CD14-positive monocyte (primary cell): ENCODE data around the gene SENP2. TPM values are rescaled to one million over a fixed set of nuclear protein-coding genes. Genes with fewer than 3 reads are reported as not detected.

Experiments used
- DNase-seq, 3 donors: peaks; one replicate each; pipeline ENCODE4 v3.0.0-alpha.2; 2011 to 2022
- H2AFZ ChIP-seq: 2 replicates; pipeline ENCODE4 v1.6.0; 2012; ENCODE audit warnings: mild to moderate bottlenecking, low read depth, low read length, inconsistent platforms; ENCODE audit not compliant: insufficient read depth, poor library complexity, severe bottlenecking
- H3K27ac ChIP-seq, 2 donors: 1 replicate in 1 of 2; 2 replicates in 1 of 2; pipeline ENCODE4 v1.5.1; 2012 to 2013; ENCODE audit warnings: low read length in 2 of 2, control low read depth in 1 of 2, inconsistent platforms in 1 of 2, low read depth in 1 of 2, mild to moderate bottlenecking in 1 of 2
- H3K27me3 ChIP-seq, 2 donors: one replicate each; pipeline versions ENCODE4 v1.6.0 to v1.6.1; 2011 to 2013; ENCODE audit warnings: low read length in 2 of 2; ENCODE audit not compliant: control insufficient read depth in 2 of 2, insufficient read depth in 2 of 2
- H3K36me3 ChIP-seq, 2 donors: replicated peaks in 1 of 2; 1 replicate in 1 of 2; 2 replicates in 1 of 2; pipeline versions ENCODE4 v1.5.1 to v1.6.1; 2012 to 2013; ENCODE audit warnings: low read length in 2 of 2, control low read depth in 1 of 2, inconsistent platforms in 1 of 2, mild to moderate bottlenecking in 1 of 2; ENCODE audit not compliant: insufficient read depth in 2 of 2, control insufficient read depth in 1 of 2
- H3K4me1 ChIP-seq, 2 donors: 1 replicate in 1 of 2; 2 replicates in 1 of 2; pipeline versions ENCODE4 v1.5.1 to v1.6.1; 2012 to 2013; ENCODE audit warnings: low read length in 2 of 2, control low read depth in 1 of 2, inconsistent platforms in 1 of 2, mild to moderate bottlenecking in 1 of 2, moderate library complexity in 1 of 2; ENCODE audit not compliant: insufficient read depth in 2 of 2, control insufficient read depth in 1 of 2
- H3K4me2 ChIP-seq: replicated peaks from 2 replicates; pipeline ENCODE3; 2012; ENCODE audit warnings: low read length, moderate library complexity, mild to moderate bottlenecking; ENCODE audit not compliant: poor library complexity, severe bottlenecking; ENCODE audit errors: extremely low read depth
- H3K4me3 ChIP-seq, 3 experiments: fragments of 200-600 bp in 1 of 3; sonication (generic) in 1 of 3; replicated peaks in 1 of 3; 1 replicate in 2 of 3; 2 replicates in 1 of 3; pipeline ENCODE4 v1.5.1; 2011 to 2013; ENCODE audit warnings: low read length in 3 of 3, mild to moderate bottlenecking in 3 of 3, control low read depth in 2 of 3, low read depth in 2 of 3, inconsistent platforms in 1 of 3, moderate library complexity in 1 of 3
- H3K79me2 ChIP-seq: 2 replicates; pipeline ENCODE4 v1.6.0; 2012; ENCODE audit warnings: mild to moderate bottlenecking, control low read depth, inconsistent platforms, low read length, moderate library complexity; ENCODE audit not compliant: insufficient read depth
- H3K9ac ChIP-seq: 2 replicates; pipeline ENCODE4 v1.6.0; 2017; ENCODE audit warnings: low read length, mild to moderate bottlenecking; ENCODE audit not compliant: insufficient read depth, poor library complexity, severe bottlenecking
- H3K9me3 ChIP-seq, 2 donors: replicated peaks in 1 of 2; 1 replicate in 1 of 2; 2 replicates in 1 of 2; pipeline versions ENCODE4 v1.5.1 to v1.6.1; 2012 to 2013; ENCODE audit warnings: low read length in 2 of 2, control low read depth in 1 of 2; ENCODE audit not compliant: control insufficient read depth in 1 of 2, insufficient read depth in 1 of 2
- H4K20me1 ChIP-seq: 2 replicates; pipeline ENCODE4 v1.6.0; 2012; ENCODE audit warnings: mild to moderate bottlenecking, low read length, control low read depth, moderate library complexity; ENCODE audit not compliant: insufficient read depth
- H3K27ac Mint-ChIP-seq, 7 donors: one replicate each; pipeline ENCODE4 v1.8.0; 2020; ENCODE audit warnings: mild to moderate bottlenecking in 7 of 7, mixed read lengths in 7 of 7, moderate library complexity in 6 of 7, inconsistent platforms in 2 of 7
- H3K27me3 Mint-ChIP-seq, 3 donors: one replicate each; pipeline ENCODE4 v1.8.0; 2021 to 2022; ENCODE audit warnings: low read depth in 3 of 3, mild to moderate bottlenecking in 3 of 3, mixed read lengths in 3 of 3, moderate library complexity in 3 of 3, inconsistent platforms in 1 of 3
- H3K36me3 Mint-ChIP-seq, 2 donors: one replicate each; pipeline ENCODE4 v1.8.0; 2020; ENCODE audit warnings: mixed read lengths in 2 of 2, inconsistent platforms in 1 of 2, mild to moderate bottlenecking in 1 of 2
- H3K4me1 Mint-ChIP-seq: one replicate; pipeline ENCODE4 v1.8.0; 2020; ENCODE audit warnings: mild to moderate bottlenecking, mixed read lengths
- H3K4me3 Mint-ChIP-seq, 2 donors: one replicate each; pipeline ENCODE4 v1.8.0; 2020; ENCODE audit warnings: mild to moderate bottlenecking in 2 of 2, mixed read lengths in 2 of 2, moderate library complexity in 1 of 2
- H3K9me3 Mint-ChIP-seq, 7 donors: one replicate each; pipeline ENCODE4 v1.8.0; 2020 to 2022; ENCODE audit warnings: mixed read lengths in 7 of 7, mild to moderate bottlenecking in 6 of 7, moderate library complexity in 6 of 7, inconsistent platforms in 2 of 7
- WGBS: methylation state at CpG from one replicate; pipeline ENCODE4 v1.1.5; 2013; ENCODE audit warnings: missing lambda C conversion rate; ENCODE audit not compliant: insufficient coverage; 5-methylcytosine and 5-hydroxymethylcytosine counted together
- intact Hi-C, 2 donors: fragments of 100-400 bp; cut with micrococcal nuclease; formaldehyde crosslinking; loops; one replicate each; pipeline versions ENCODE4 v1.15.0 to v1.15.1; 2023
- polyA plus RNA-seq, 3 donors: library from polyadenylated mRNA; depleted of rRNA in 1 of 3; unstranded in 2 of 3; stranded (reverse) in 1 of 3; fragments of 300-500 nt in 2 of 3; fragments of >200 nt in 1 of 3; fragmentation: Illumina TruSeq in 2 of 3; gene quantifications; 1 replicate in 2 of 3; 2 replicates in 1 of 3; pipeline ENCODE4 v1.2.3, GENCODE V29; 2012 to 2021
- TF ChIP-seq, protein P1 (sequence below): fragments of 200-600 bp; IDR thresholded peaks from one replicate; pipeline ENCODE4 v1.8.0; 2022; ENCODE audit warnings: antibody characterized with exemption, mild to moderate bottlenecking

SENP2 gene
- polyA plus RNA-seq, 3 donors: 7.1 to 21.0 (median 13.4) TPM

DNA sequence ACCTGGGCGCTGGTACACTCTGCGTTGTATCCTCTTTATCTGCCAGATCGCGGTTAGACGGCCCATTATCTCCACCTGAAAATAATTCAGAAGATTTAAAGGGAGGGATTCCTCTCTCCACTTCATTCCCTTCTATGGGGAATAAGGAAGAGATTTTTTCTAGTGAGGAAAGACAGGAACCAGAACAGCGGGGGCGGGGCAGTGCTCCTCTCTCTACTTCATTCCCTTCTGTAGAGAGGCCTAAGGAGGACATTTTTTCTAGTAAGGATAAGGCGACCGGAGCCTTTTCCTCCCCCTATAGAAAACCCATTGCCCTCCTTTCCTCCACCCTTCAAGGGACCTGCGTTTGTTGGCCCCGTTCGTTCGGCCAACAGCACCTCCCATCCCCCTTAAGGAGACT, 25.4 kb upstream of the SENP2 start:
- TF ChIP-seq, protein P1, sequence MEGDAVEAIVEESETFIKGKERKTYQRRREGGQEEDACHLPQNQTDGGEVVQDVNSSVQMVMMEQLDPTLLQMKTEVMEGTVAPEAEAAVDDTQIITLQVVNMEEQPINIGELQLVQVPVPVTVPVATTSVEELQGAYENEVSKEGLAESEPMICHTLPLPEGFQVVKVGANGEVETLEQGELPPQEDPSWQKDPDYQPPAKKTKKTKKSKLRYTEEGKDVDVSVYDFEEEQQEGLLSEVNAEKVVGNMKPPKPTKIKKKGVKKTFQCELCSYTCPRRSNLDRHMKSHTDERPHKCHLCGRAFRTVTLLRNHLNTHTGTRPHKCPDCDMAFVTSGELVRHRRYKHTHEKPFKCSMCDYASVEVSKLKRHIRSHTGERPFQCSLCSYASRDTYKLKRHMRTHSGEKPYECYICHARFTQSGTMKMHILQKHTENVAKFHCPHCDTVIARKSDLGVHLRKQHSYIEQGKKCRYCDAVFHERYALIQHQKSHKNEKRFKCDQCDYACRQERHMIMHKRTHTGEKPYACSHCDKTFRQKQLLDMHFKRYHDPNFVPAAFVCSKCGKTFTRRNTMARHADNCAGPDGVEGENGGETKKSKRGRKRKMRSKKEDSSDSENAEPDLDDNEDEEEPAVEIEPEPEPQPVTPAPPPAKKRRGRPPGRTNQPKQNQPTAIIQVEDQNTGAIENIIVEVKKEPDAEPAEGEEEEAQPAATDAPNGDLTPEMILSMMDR: no peak
- WGBS: 96% methylated on average over 4 of the region's 13 CpGs
- Histone ChIP-seq H3K9ac (no peak overlapping the region), H4K20me1 (no peaks in the 10 kb centered on the region), H2AFZ (peak overlapping the region; percentile 87), H3K4me2 (peak overlapping the region; percentile 77), H3K9me3 (no peaks in the 10 kb centered on the region), H3K27me3 (no peaks in the 10 kb centered on the region), H3K36me3 (no peaks in the 10 kb centered on the region), H3K79me2 (no peaks in the 10 kb centered on the region), H3K4me1 (peaks cover 16 to 29% of the 10 kb centered on the region in 2 donors), H3K27ac (no peak overlapping the region), H3K4me3 (peak overlapping the region in 1 of 3 experiments; percentile 61)
- H3K4me1 Mint-ChIP-seq: peaks cover 26% of the 10 kb centered on the region
- no peak overlapping the region for H3K27ac Mint-ChIP-seq
- H3K36me3 Mint-ChIP-seq: no peaks in the 10 kb centered on the region
- H3K27me3 Mint-ChIP-seq: peaks cover 0 to 9% (median 3%) of the 10 kb centered on the region in 3 donors
- no peak for DNase-seq
- intact Hi-C loops: no loop called here
- H3K4me3 Mint-ChIP-seq: no peak overlapping the region
- H3K9me3 Mint-ChIP-seq: no peaks in the 10 kb centered on the region

GRCh38 chr3:185561374-185561943, 24.6 kb upstream of the SENP2 start:
- no peaks in the 10 kb centered on the region for H3K36me3 Mint-ChIP-seq
- H3K27me3 ChIP-seq: no peaks in the 10 kb centered on the region
- H3K27me3 Mint-ChIP-seq: peaks cover 0 to 9% (median 3%) of the 10 kb centered on the region in 3 donors
- H3K4me3 ChIP-seq: peak overlapping the region; percentile 34 to 61 (median 38)
- H3K4me3 Mint-ChIP-seq: peak overlapping the region; percentile 73 to 90
- H3K4me2 ChIP-seq: peak overlapping the region; percentile 77
- H3K36me3 ChIP-seq: no peaks in the 10 kb centered on the region
- peak overlapping the region; percentile 56 to 69 for H3K27ac ChIP-seq
- TF ChIP-seq, protein P1: no peak
- peak overlapping the region; percentile 52 to 91 (median 79) for H3K27ac Mint-ChIP-seq
- H3K9me3 Mint-ChIP-seq: no peaks in the 10 kb centered on the region
- peaks cover 26% of the 10 kb centered on the region for H3K4me1 Mint-ChIP-seq
- 2% methylated on average over 4 of the region's 8 CpGs for WGBS
- H3K4me1 ChIP-seq: peaks cover 16 to 29% of the 10 kb centered on the region in 2 donors
- H3K9me3 ChIP-seq: no peaks in the 10 kb centered on the region
- DNase-seq: peak; percentile 20 to 57 (median 54)
- no peaks in the 10 kb centered on the region for H3K79me2 ChIP-seq
- intact Hi-C loops: no loop called here
- H2AFZ ChIP-seq: peak overlapping the region; percentile 87
- peak overlapping the region; percentile 29 for H3K9ac ChIP-seq
- H4K20me1 ChIP-seq: no peaks in the 10 kb centered on the region
